CD8-positive, alpha-beta memory T cell (primary cell): ENCODE measurements around the gene ZNF614. TPM values are rescaled to one million over a fixed set of nuclear protein-coding genes. Genes with fewer than 3 reads are reported as not detected.
"Not testable (repeated sequence)": the region's sequence is repeated elsewhere in the genome, so short reads cannot be mapped to it uniquely, and the experiment has no call there.

Experiments
- CTCF ChIA-PET: fragments of 350-600 bp; sonication (Branson Sonifier 250); formaldehyde crosslinking; loops from one replicate; lab custom pipeline; 2021; ENCODE audit warnings: antibody characterized with exemption; lab: Charles Lee
- POLR2A ChIA-PET: fragments of 350-600 bp; sonication (Branson Sonifier 250); formaldehyde crosslinking; loops from one replicate; lab custom pipeline; 2021; ENCODE audit warnings: antibody characterized with exemption; lab: Charles Lee
- DNase-seq, 5 donors: peaks; one replicate each; pipeline versions ENCODE4 v3.0.0 to v3.0.0-alpha.2; 2020 to 2022; ENCODE audit warnings: mixed read lengths in 1 of 5
- H3K27ac ChIP-seq: one replicate; pipeline ENCODE4 v1.7.0; 2013; ENCODE audit warnings: low read depth, mild to moderate bottlenecking, low read length, moderate library complexity
- H3K27me3 ChIP-seq: 2 replicates; pipeline ENCODE4 v1.7.0; 2013; ENCODE audit warnings: low read length, mild to moderate bottlenecking; ENCODE audit not compliant: insufficient read depth, poor library complexity, severe bottlenecking
- H3K36me3 ChIP-seq: 2 replicates; pipeline ENCODE4 v1.7.0; 2013; ENCODE audit warnings: mild to moderate bottlenecking, low read length, moderate library complexity; ENCODE audit not compliant: insufficient read depth
- H3K4me1 ChIP-seq: 2 replicates; pipeline ENCODE4 v1.7.0; 2013; ENCODE audit warnings: mild to moderate bottlenecking, low read length, moderate library complexity; ENCODE audit not compliant: insufficient read depth
- H3K4me3 ChIP-seq: 2 replicates; pipeline ENCODE4 v1.7.0; 2013; ENCODE audit warnings: mild to moderate bottlenecking, low read length
- H3K9me3 ChIP-seq: 2 replicates; pipeline ENCODE4 v1.7.0; 2013; ENCODE audit warnings: mild to moderate bottlenecking, low read length
- H3K27ac Mint-ChIP-seq, 8 donors: one replicate each; pipeline ENCODE4 v1.8.0; 2020 to 2021; ENCODE audit warnings: mixed read lengths in 8 of 8, mild to moderate bottlenecking in 6 of 8, inconsistent platforms in 3 of 8, moderate library complexity in 3 of 8
- H3K27me3 Mint-ChIP-seq, 2 donors: one replicate each; pipeline ENCODE4 v1.8.0; 2020 to 2021; ENCODE audit warnings: mixed read lengths in 2 of 2, mild to moderate bottlenecking in 1 of 2, moderate library complexity in 1 of 2
- H3K36me3 Mint-ChIP-seq, 3 donors: one replicate each; pipeline ENCODE4 v1.8.0; 2020 to 2021; ENCODE audit warnings: mixed read lengths in 3 of 3, inconsistent platforms in 1 of 3, mild to moderate bottlenecking in 1 of 3
- H3K4me1 Mint-ChIP-seq, 3 donors: one replicate each; pipeline ENCODE4 v1.8.0; 2020 to 2021; ENCODE audit warnings: mixed read lengths in 3 of 3, inconsistent platforms in 1 of 3, mild to moderate bottlenecking in 1 of 3
- H3K4me3 Mint-ChIP-seq, 7 donors: one replicate each; pipeline ENCODE4 v1.8.0; 2020 to 2021; ENCODE audit warnings: mixed read lengths in 7 of 7, mild to moderate bottlenecking in 6 of 7, moderate library complexity in 4 of 7, inconsistent platforms in 2 of 7
- H3K9me3 Mint-ChIP-seq, 5 donors: one replicate each; pipeline ENCODE4 v1.8.0; 2020 to 2022; ENCODE audit warnings: mixed read lengths in 5 of 5, mild to moderate bottlenecking in 3 of 5, moderate library complexity in 2 of 5, inconsistent platforms in 1 of 5
- polyA plus RNA-seq: library from polyadenylated mRNA; unstranded; fragments of 300-500 nt; fragmentation: Illumina TruSeq; gene quantifications from one replicate; pipeline ENCODE4 v1.2.3, GENCODE V29; 2021
- total RNA-seq, 2 experiments: library from RNA; stranded (reverse); gene quantifications; one replicate each; pipeline ENCODE4 v1.2.3, GENCODE V29; 2021

ZNF614 gene
- total and polyA plus RNA-seq, 3 experiments from 2014 or later: 7.2 to 13.0 (median 12.3) TPM

- no peak overlapping the region for H3K27ac ChIP-seq
- Mint-ChIP-seq H3K27ac (no peak overlapping the region), H3K4me1 (peaks cover 23 to 55% (median 35%) of the 10 kb centered on the region in 3 donors), H3K36me3 (peaks cover 42 to 78% (median 77%) of the 10 kb centered on the region in 3 donors), H3K27me3 (no peaks in the 10 kb centered on the region), H3K9me3 (peaks cover 52 to 84% (median 79%) of the 10 kb centered on the region in 5 donors), H3K4me3 (no peak overlapping the region)
- CTCF ChIA-PET: no interaction called here
- H3K4me1 ChIP-seq: peaks cover 12% of the 10 kb centered on the region
- peaks cover 50% of the 10 kb centered on the region for H3K9me3 ChIP-seq
- H3K4me3 ChIP-seq: no peak overlapping the region
- POLR2A ChIA-PET: no interaction called here
- no peaks in the 10 kb centered on the region for H3K27me3 ChIP-seq
- peaks cover 20% of the 10 kb centered on the region for H3K36me3 ChIP-seq
- DNase-seq: no peak
These were observed 44.8 kb downstream of the ZNF614 start for GRCh38 chr19:51983361-51983760.

DNA sequence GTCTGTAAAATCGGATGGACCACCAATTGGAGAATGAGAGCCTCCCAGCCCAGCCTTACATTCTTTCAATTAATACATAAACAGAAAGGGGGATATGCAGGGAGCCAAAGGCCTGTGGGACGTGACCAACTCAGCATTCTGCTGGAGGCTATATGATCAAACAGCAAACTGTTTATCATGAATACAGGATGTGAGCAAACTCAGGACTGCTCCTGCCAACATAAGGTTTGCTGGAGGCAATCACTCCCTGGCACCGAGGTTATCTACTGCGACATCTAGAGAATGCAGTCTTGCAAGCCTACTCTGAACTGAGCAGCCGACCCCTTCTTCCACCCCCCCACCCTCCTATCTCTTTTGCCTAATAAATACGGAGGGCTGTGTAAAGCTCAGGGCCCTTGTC, 47.3 kb downstream of the ZNF614 start:
- peaks cover 53 to 87% (median 86%) of the 10 kb centered on the region in 3 donors for H3K36me3 Mint-ChIP-seq
- Histone ChIP-seq H3K9me3 (peaks cover 64% of the 10 kb centered on the region), H3K36me3 (peaks cover 20% of the 10 kb centered on the region)
- H3K4me1 Mint-ChIP-seq: peaks cover 19 to 42% (median 24%) of the 10 kb centered on the region in 3 donors
- H3K9me3 Mint-ChIP-seq: peaks cover 66 to 90% (median 87%) of the 10 kb centered on the region in 5 donors
- peak overlapping the region in 1 of 7 donors; percentile 36 for H3K4me3 Mint-ChIP-seq
- DNase-seq, H3K27ac Mint-ChIP-seq, H3K4me1 ChIP-seq, H3K27me3 Mint-ChIP-seq, H3K4me3 ChIP-seq, CTCF ChIA-PET, H3K27ac ChIP-seq, H3K27me3 ChIP-seq: not testable (repeated sequence)
- POLR2A ChIA-PET: interaction anchor here (0.7 kb wide), 1 partner anchor 49 kb away, joined by 3 read pairs; no protein-coding TSS in a partner anchor

DNA sequence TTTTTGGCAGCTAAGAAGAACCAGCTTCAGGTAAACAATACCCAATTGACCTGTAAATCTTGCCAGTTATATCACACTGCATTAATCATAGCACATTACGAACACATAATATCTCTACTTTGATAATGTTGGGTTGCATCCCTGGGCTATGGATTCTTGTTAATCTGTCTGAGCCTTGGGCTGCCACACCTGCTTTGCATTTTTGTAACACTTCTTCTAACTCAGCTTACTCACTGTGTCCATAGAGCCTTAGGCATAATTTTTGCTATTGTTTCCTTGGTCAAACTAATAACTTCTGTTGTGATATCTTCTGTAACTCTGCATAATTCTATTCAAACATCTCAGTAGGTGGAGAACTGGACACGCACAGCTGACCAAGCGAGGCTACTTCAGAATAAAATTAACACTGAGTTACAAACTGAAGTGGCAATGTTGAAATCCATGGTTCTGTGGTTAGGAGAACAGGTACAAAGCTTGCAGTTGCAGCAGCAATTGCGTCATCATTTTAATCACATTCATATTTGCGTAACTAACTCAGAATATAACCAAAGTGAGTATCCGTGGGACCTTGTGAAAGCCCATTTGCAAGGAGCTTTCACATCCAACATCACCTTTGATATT, 48.0 kb downstream of the ZNF614 start:
- Histone ChIP-seq H3K4me3 (peak overlapping the region; percentile 18), H3K27me3 (no peaks in the 10 kb centered on the region), H3K27ac (no peak overlapping the region), H3K9me3 (peaks cover 63% of the 10 kb centered on the region), H3K36me3 (peaks cover 20% of the 10 kb centered on the region), H3K4me1 (peaks cover 2% of the 10 kb centered on the region)
- no peaks in the 10 kb centered on the region for H3K27me3 Mint-ChIP-seq
- H3K36me3 Mint-ChIP-seq: peaks cover 51 to 88% (median 87%) of the 10 kb centered on the region in 3 donors
- peaks cover 16 to 38% (median 20%) of the 10 kb centered on the region in 3 donors for H3K4me1 Mint-ChIP-seq
- DNase-seq: no peak
- H3K9me3 Mint-ChIP-seq: peaks cover 63 to 89% (median 88%) of the 10 kb centered on the region in 5 donors
- CTCF ChIA-PET: no interaction called here
- H3K4me3 Mint-ChIP-seq: no peak overlapping the region
- no peak overlapping the region for H3K27ac Mint-ChIP-seq
- POLR2A ChIA-PET: interaction anchor here (0.7 kb wide), 1 partner anchor 48 kb away, joined by 3 read pairs; no protein-coding TSS in a partner anchor

DNA sequence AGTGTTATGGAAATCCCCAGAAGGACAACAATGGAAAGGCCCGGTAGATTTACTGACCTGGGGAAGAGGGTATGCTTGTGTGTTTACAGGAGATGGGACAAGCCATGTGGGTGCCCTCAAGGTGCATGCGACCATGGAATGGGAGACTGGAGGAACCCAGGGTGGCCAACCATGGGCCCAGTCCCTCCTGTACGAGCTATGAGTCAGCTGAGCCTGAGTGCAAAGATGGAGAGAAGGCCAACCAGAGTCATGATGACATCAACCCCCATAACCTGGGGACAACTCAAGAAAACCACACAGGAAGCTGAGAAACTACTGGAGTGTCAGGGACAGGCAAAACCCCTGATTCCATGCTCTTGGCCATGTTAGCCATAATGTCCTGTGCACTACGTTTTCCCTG, 49.3 kb downstream of the ZNF614 start:
- peaks cover 13 to 29% (median 15%) of the 10 kb centered on the region in 3 donors for H3K4me1 Mint-ChIP-seq
- CTCF ChIA-PET: no interaction called here
- peaks cover 59 to 92% (median 91%) of the 10 kb centered on the region in 3 donors for H3K36me3 Mint-ChIP-seq
- H3K27ac ChIP-seq: no peak overlapping the region
- no peaks in the 10 kb centered on the region for H3K27me3 ChIP-seq
- no peaks in the 10 kb centered on the region for H3K27me3 Mint-ChIP-seq
- H3K4me3 Mint-ChIP-seq: no peak overlapping the region
- H3K9me3 Mint-ChIP-seq: peaks cover 65 to 93% (median 90%) of the 10 kb centered on the region in 5 donors
- peaks cover 74% of the 10 kb centered on the region for H3K9me3 ChIP-seq
- H3K27ac Mint-ChIP-seq: peak overlapping the region in 1 of 8 donors; percentile 17
- peaks cover 30% of the 10 kb centered on the region for H3K36me3 ChIP-seq
- POLR2A ChIA-PET: no interaction called here
- H3K4me3 ChIP-seq: no peak overlapping the region
- DNase-seq: no peak
- H3K4me1 ChIP-seq: no peaks in the 10 kb centered on the region

GRCh38 chr19:51977346-51977745, 50.8 kb downstream of the ZNF614 start:
- peaks cover 73% of the 10 kb centered on the region for H3K9me3 ChIP-seq
- no peaks in the 10 kb centered on the region for H3K27me3 Mint-ChIP-seq
- H3K4me1 Mint-ChIP-seq: peaks cover 7 to 19% (median 8%) of the 10 kb centered on the region in 3 donors
- H3K4me3 ChIP-seq: no peak overlapping the region
- H3K27ac ChIP-seq: no peak overlapping the region
- POLR2A ChIA-PET: no interaction called here
- no peaks in the 10 kb centered on the region for H3K4me1 ChIP-seq
- H3K4me3 Mint-ChIP-seq: no peak overlapping the region
- H3K36me3 ChIP-seq: peaks cover 36% of the 10 kb centered on the region
- H3K9me3 Mint-ChIP-seq: peaks cover 60 to 93% (median 90%) of the 10 kb centered on the region in 5 donors
- no peak for DNase-seq
- peaks cover 59 to 93% (median 93%) of the 10 kb centered on the region in 3 donors for H3K36me3 Mint-ChIP-seq
- H3K27me3 ChIP-seq: no peaks in the 10 kb centered on the region
- no peak overlapping the region for H3K27ac Mint-ChIP-seq
- CTCF ChIA-PET: no interaction called here

DNA sequence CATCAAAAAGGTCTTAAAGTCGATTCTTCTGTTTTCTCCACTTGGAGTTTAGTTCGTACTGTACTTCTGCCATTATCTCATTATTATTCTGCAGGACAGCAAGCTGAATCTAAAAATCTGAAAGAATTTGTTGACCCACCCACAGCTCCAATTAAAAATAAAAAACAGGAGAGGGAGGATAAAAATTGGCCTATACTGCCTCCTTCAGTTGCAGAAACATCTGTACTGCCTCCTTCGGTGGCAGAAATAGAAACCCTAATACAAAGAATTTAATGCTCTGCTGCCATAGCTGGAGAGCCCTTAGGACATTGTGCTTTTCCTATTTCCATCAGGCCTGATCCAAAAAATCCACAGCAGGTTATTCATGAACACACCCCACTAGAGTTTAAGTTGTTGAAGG, 51.3 kb downstream of the ZNF614 start:
- H3K4me1 ChIP-seq: no peaks in the 10 kb centered on the region
- ChIA-PET CTCF (no interaction called here), POLR2A (no interaction called here)
- Mint-ChIP-seq H3K27ac (no peak overlapping the region), H3K27me3 (no peaks in the 10 kb centered on the region), H3K4me3 (no peak overlapping the region), H3K36me3 (peaks cover 59 to 95% (median 94%) of the 10 kb centered on the region in 3 donors), H3K4me1 (peaks cover 7 to 19% (median 8%) of the 10 kb centered on the region in 3 donors), H3K9me3 (peaks cover 59 to 97% (median 91%) of the 10 kb centered on the region in 5 donors)
- H3K4me3 ChIP-seq: no peak overlapping the region
- H3K27ac ChIP-seq: no peak overlapping the region
- H3K9me3 ChIP-seq: peaks cover 74% of the 10 kb centered on the region
- no peak for DNase-seq
- peaks cover 41% of the 10 kb centered on the region for H3K36me3 ChIP-seq
- no peaks in the 10 kb centered on the region for H3K27me3 ChIP-seq

- DNase-seq, POLR2A ChIA-PET, H3K27ac ChIP-seq, H3K4me1 ChIP-seq, H3K27me3 Mint-ChIP-seq, H3K27me3 ChIP-seq, H3K27ac Mint-ChIP-seq, H3K4me3 ChIP-seq, H3K4me3 Mint-ChIP-seq, CTCF ChIA-PET: not testable (repeated sequence)
- H3K9me3 ChIP-seq: peaks cover 84% of the 10 kb centered on the region
- H3K9me3 Mint-ChIP-seq: peaks cover 62 to 97% (median 91%) of the 10 kb centered on the region in 5 donors
- peaks cover 64 to 96% (median 94%) of the 10 kb centered on the region in 3 donors for H3K36me3 Mint-ChIP-seq
- H3K36me3 ChIP-seq: peaks cover 52% of the 10 kb centered on the region
- peaks cover 5 to 16% (median 8%) of the 10 kb centered on the region in 3 donors for H3K4me1 Mint-ChIP-seq
These were observed 52.4 kb downstream of the ZNF614 start for GRCh38 chr19:51975787-51976186.

- Mint-ChIP-seq H3K4me1 (peaks cover 0 to 4% (median 0%) of the 10 kb centered on the region in 3 donors), H3K27ac (no peak overlapping the region), H3K36me3 (peaks cover 64 to 92% (median 87%) of the 10 kb centered on the region in 3 donors), H3K4me3 (no peak overlapping the region), H3K9me3 (peaks cover 54 to 94% (median 89%) of the 10 kb centered on the region in 5 donors), H3K27me3 (no peaks in the 10 kb centered on the region)
- Histone ChIP-seq H3K9me3 (peaks cover 74% of the 10 kb centered on the region), H3K4me3 (peak overlapping the region; percentile 4), H3K27ac (no peak overlapping the region), H3K36me3 (peaks cover 72% of the 10 kb centered on the region), H3K27me3 (no peaks in the 10 kb centered on the region), H3K4me1 (no peaks in the 10 kb centered on the region)
- ChIA-PET CTCF (interaction anchor here (1.2 kb wide), 1 partner anchor 44 kb away, joined by 3 read pairs; no protein-coding TSS in a partner anchor), POLR2A (no interaction called here)
- no peak for DNase-seq
These were observed 56.6 kb downstream of the ZNF614 start for GRCh38 chr19:51971624-51972023.
